ENCODE data around the gene FES.

The FES gene

GRCh38 chr15:90887037-90887481 lies 2.8 kb downstream of the FES start:
- H3K4me3 ChIP-seq (ENCODE audit: low read depth, low read length): no peak overlapping the region
- TF ChIP-seq CTCF (IDR thresholded peaks at IDR 0.05; ENCODE audit: low read depth, low read length): no peak

GRCh38 chr15:90889313-90889730 lies 5.0 kb downstream of the FES start:
- no peak for TF ChIP-seq CTCF (IDR thresholded peaks at IDR 0.05; ENCODE audit: low read depth, low read length)
- no peak overlapping the region for H3K4me3 ChIP-seq (ENCODE audit: low read depth, low read length)

GRCh38 chr15:90889736-90890456 lies 5.6 kb downstream of the FES start:
- no peak for TF ChIP-seq CTCF (IDR thresholded peaks at IDR 0.05; ENCODE audit: low read depth, low read length)
- no peak overlapping the region for H3K4me3 ChIP-seq (ENCODE audit: low read depth, low read length)

- no peak for TF ChIP-seq CTCF (IDR thresholded peaks at IDR 0.05; ENCODE audit: low read depth, low read length)
- no peak overlapping the region for H3K4me3 ChIP-seq (ENCODE audit: low read depth, low read length)
These were observed 6.5 kb downstream of the FES start for GRCh38 chr15:90890839-90891238.

- no peak for TF ChIP-seq CTCF (IDR thresholded peaks at IDR 0.05; ENCODE audit: low read depth, low read length)
- H3K4me3 ChIP-seq (ENCODE audit: low read depth, low read length): no peak overlapping the region
These were observed 7.1 kb downstream of the FES start for GRCh38 chr15:90891346-90891949.

- no peak for TF ChIP-seq CTCF (IDR thresholded peaks at IDR 0.05; ENCODE audit: low read depth, low read length)
- H3K4me3 ChIP-seq (ENCODE audit: low read depth, low read length): no peak overlapping the region
These were observed 7.7 kb downstream of the FES start for GRCh38 chr15:90892023-90892422.

GRCh38 chr15:90892498-90893174 lies 8.3 kb downstream of the FES start:
- no peak overlapping the region for H3K4me3 ChIP-seq (ENCODE audit: low read depth, low read length)

More at GRCh38 chr15:90892498-90893174, 8.3 kb downstream of the FES start:
- TF ChIP-seq CTCF (IDR thresholded peaks at IDR 0.05; ENCODE audit: low read depth, low read length): no peak
